ENCODE data around the gene MDM2.

The MDM2 gene

DNA sequence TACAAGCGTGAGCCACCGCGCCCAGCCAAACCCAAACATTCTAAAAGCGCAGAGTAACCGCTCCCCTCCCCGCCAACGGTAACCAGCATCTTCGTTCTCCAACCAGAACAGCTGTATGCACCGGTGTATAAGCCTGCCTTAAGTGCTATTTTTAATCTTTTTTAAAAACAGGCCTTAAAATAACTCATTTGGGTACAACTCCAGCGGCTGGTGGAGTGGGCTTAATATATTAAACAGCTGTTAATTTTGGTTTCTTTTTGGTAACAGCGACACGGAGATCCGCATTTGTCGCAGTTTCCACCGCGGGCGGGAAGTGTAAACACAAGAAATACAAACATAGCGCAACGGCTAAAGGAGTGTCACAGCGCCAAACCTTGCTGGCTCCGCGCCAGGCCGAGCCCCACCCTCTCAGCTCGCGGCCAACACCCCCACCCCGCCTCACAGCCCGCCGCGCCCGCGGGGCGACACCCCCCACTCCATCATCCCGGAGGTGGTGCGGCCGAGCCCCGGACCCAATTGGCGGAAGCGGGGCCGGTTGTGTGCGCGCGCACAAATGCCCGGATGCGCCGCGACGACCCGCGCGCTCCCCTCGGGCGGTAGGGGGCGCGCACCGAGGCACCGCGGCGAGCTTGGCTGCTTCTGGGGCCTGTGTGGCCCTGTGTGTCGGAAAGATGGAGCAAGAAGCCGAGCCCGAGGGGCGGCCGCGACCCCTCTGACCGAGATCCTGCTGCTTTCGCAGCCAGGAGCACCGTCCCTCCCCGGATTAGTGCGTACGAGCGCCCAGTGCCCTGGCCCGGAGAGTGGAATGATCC is at the start of gene MDM2:
Gene MDM2 (plus strand): TSS at position 602 of the 812 bp plus-strand sequence. CDS start 301 bp downstream, outside the sequence.
- DNase-seq (ENCODE audit: low spot score), result peak; percentile 97
- TF ChIP-seq, protein P1, sequence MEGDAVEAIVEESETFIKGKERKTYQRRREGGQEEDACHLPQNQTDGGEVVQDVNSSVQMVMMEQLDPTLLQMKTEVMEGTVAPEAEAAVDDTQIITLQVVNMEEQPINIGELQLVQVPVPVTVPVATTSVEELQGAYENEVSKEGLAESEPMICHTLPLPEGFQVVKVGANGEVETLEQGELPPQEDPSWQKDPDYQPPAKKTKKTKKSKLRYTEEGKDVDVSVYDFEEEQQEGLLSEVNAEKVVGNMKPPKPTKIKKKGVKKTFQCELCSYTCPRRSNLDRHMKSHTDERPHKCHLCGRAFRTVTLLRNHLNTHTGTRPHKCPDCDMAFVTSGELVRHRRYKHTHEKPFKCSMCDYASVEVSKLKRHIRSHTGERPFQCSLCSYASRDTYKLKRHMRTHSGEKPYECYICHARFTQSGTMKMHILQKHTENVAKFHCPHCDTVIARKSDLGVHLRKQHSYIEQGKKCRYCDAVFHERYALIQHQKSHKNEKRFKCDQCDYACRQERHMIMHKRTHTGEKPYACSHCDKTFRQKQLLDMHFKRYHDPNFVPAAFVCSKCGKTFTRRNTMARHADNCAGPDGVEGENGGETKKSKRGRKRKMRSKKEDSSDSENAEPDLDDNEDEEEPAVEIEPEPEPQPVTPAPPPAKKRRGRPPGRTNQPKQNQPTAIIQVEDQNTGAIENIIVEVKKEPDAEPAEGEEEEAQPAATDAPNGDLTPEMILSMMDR (IDR thresholded peaks at IDR 0.05; ENCODE audit: extremely low read depth, missing control alignments), result peak; percentile 88

DNA sequence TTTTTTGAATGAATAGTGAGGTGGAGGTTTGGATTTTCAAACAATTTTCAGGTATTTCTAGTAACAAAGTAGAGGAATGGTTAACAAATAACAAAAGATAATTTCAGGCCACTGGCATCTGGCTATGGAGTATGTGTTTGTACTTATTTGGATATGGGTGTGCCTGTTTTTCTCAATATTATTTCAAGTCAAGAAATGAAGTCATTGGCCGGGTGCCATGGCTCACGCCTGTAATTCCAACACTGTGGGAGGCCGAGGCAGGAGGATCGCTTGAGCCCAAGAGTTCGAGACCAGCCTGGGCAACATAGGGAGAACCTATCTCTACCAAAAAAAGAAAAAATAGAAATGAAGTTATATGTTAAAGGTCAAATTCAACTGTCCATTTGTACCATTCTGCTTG is 48.1 kb upstream of the MDM2 start:
- TF ChIP-seq, protein P1 (IDR thresholded peaks at IDR 0.05; ENCODE audit: extremely low read depth, missing control alignments), result no peak
- no peak for DNase-seq (ENCODE audit: low spot score)

DNA sequence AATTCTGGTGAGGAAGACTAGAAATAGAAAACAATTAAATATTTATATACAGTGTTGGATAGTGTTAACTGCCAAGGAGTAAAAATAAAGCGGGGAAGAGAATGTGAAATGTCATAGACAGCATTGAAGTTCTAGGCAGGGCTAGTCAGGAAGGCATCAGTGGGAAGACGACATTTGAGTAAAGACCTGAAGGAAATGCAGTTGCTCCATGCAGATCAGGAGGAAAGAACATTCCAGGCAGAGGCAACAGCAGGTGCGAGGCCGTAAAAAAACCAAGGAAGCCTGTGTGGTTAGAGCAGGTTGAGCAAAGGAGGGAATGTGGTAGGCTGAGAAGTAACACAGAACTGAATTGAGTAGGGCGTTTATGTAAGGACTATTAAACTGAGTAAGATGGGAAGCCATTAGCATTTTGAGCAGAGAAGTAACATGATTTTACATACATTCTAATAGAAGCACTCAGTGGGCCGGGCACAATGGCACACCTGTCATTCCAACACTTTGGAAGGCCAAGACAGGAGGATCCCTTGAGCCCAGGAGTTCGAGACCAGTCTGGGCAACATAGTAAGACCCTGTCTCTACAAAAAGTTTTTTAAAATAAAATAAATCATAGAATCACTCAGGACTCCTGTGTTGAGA is 47.1 kb upstream of the MDM2 start:
- TF ChIP-seq, protein P1 (IDR thresholded peaks at IDR 0.05; ENCODE audit: extremely low read depth, missing control alignments), result no peak
- DNase-seq (ENCODE audit: low spot score), result no peak

DNA sequence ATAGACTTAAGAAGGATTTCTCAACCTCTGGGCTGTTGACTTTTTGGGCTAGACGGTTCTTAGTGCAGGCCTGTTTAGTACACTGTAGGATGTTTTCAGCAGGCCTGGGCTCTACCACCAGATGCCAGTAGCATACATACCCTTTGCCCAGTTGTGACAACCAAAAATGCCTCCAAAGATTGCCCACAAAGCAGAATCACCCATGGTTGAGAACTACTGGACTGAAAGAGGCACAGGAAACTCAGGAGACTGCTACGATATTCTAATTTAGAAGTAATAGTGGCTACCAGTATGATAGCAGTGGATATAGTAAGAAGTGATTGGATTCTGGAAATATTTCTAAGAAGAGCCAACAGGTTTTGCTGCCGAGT is 46.5 kb upstream of the MDM2 start:
- no peak for DNase-seq (ENCODE audit: low spot score)
- TF ChIP-seq, protein P1 (IDR thresholded peaks at IDR 0.05; ENCODE audit: extremely low read depth, missing control alignments), result no peak

DNA sequence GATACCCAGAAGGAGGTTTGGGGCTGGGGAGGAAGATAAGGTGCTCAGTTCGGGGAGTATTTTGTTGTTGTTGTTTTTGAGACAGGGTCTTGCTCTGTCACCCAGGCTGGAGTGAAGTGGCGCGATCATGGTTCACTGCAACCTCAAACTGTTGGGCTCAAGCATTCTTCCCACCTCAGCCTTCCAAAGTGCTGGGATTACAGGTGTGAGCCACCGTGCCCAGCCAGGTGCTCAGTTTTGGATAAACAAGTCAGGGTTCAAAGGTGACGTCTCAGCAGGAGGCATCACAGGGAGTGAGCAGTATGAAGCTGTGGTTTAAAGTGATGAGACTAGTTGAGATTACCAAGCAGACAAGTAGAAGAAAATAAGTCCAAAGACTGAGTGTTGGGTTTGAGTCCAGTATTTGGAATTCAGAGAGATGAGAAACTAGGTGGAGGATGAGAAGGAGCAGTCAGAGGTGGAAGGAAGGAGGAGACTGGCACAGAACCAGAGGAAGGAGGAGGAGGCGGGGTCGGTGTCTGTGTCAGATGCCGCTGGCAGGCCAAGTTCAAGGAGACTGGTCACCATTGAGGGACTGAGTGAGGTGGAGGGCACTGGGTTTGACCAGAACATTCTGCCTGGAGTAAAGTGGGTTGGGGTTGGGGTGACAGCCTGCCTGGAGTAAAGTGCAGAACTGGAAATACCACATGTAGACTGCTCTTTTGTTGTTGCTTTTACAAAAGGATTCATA is 45.9 kb upstream of the MDM2 start:
- TF ChIP-seq, protein P1 (IDR thresholded peaks at IDR 0.05; ENCODE audit: extremely low read depth, missing control alignments), result no peak
- DNase-seq (ENCODE audit: low spot score), result no peak

DNA sequence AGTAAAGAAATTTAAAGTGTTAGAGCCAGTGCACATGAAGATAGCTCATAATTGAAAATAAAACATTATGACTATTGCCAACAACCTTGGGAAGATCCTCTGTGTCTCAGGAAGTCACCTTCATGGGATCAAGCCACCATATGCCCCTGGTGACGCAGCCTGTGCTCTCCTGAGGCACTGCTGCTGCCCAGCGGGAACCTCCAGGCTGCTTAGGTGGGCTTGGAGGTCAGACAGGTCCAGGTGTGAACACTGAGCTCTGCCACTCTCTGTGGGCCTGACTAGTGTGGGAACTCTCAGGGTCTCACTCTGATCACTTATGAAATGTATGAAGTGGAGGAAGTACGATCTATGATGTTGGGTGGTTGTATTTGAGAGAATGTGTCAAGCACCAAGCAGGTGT is 45.3 kb upstream of the MDM2 start:
- TF ChIP-seq, protein P1 (IDR thresholded peaks at IDR 0.05; ENCODE audit: extremely low read depth, missing control alignments), result no peak
- DNase-seq (ENCODE audit: low spot score), result no peak

DNA sequence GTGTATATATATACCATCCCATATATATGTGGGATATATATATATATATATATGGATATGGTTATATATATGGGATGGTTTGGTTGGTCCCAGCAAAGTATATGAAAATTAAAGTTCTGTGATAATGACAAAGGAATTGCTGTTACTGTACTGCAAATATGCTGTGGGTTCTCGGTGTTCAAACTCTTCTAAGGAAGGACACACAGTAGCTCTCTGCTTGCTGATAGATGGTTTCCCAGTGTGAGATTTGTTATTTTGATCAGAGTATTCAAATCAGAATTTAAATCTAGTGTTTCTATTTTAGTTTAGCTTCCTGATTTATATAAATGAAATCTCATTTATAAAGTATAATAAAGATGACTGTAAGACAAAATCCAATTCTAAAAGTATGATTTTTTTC is 42.3 kb upstream of the MDM2 start:
- no peak for DNase-seq (ENCODE audit: low spot score)
- TF ChIP-seq, protein P1 (IDR thresholded peaks at IDR 0.05; ENCODE audit: extremely low read depth, missing control alignments), result no peak

Measured in GM20000 (cell line).